GM19025 (cell line): ENCODE results near the gene LIMCH1.

Source experiments
- ATAC-seq: cut with Tn5 transposase; IDR thresholded peaks from one replicate; pipeline ENCODE4 v1.9.1; 2021; ENCODE audit warnings: mild to moderate bottlenecking, low read depth, moderate library complexity; ENCODE audit not compliant: unreplicated experiment

Gene LIMCH1

GRCh38 chr4:41747230-41748055 lies 209.5 kb downstream of the LIMCH1 start:
- no peak for ATAC-seq

GRCh38 chr4:41748074-41748570 lies 210.2 kb downstream of the LIMCH1 start:
- ATAC-seq: no peak

GRCh38 chr4:41748571-41749475 lies 210.9 kb downstream of the LIMCH1 start, which contains the start of gene PHOX2B:
PHOX2B (minus strand) TSS chr4:41748725; CDS start chr4:41748610, 115 bp downstream.
- no peak for ATAC-seq

GRCh38 chr4:41749631-41750039 lies 211.7 kb downstream of the LIMCH1 start:
- no peak for ATAC-seq
